ENCODE results near the gene CNTNAP1.

The CNTNAP1 gene

GRCh38 chr17:42670789-42671657, 11.3 kb upstream of the CNTNAP1 start:
- DNase-seq (ENCODE audit: low read depth) = no peak
- no peak for TF ChIP-seq POLR2A (IDR thresholded peaks at IDR 0.05; ENCODE audit: extremely low read depth, insufficient read length)
- no peak for TF ChIP-seq CTCF (IDR thresholded peaks at IDR 0.05; ENCODE audit: low read depth, low read length)
- TF ChIP-seq MYC (IDR thresholded peaks at IDR 0.05; ENCODE audit: low read depth, low read length) = no peak
- TF ChIP-seq MAX (IDR thresholded peaks at IDR 0.05; ENCODE audit: low read depth, low read length) = no peak
- H3K4me3 ChIP-seq (ENCODE audit: low read depth, low read length) = no peak overlapping the region

GRCh38 chr17:42672038-42672437, 10.3 kb upstream of the CNTNAP1 start:
- no peak for DNase-seq (ENCODE audit: low read depth)
- no peak for TF ChIP-seq MAX (IDR thresholded peaks at IDR 0.05; ENCODE audit: low read depth, low read length)
- TF ChIP-seq MYC (IDR thresholded peaks at IDR 0.05; ENCODE audit: low read depth, low read length) = no peak
- no peak for TF ChIP-seq CTCF (IDR thresholded peaks at IDR 0.05; ENCODE audit: low read depth, low read length)
- TF ChIP-seq POLR2A (IDR thresholded peaks at IDR 0.05; ENCODE audit: extremely low read depth, insufficient read length) = no peak

GRCh38 chr17:42673266-42673884, 9.0 kb upstream of the CNTNAP1 start:
- H3K4me3 ChIP-seq (ENCODE audit: low read depth, low read length) = no peak overlapping the region
- DNase-seq (ENCODE audit: low read depth) = peak; percentile 12
- no peak for TF ChIP-seq MYC (IDR thresholded peaks at IDR 0.05; ENCODE audit: low read depth, low read length)
- no peak for TF ChIP-seq POLR2A (IDR thresholded peaks at IDR 0.05; ENCODE audit: extremely low read depth, insufficient read length)
- TF ChIP-seq CTCF (IDR thresholded peaks at IDR 0.05; ENCODE audit: low read depth, low read length) = no peak

More at GRCh38 chr17:42672038-42672437, 10.3 kb upstream of the CNTNAP1 start:
- H3K4me3 ChIP-seq (ENCODE audit: low read depth, low read length) = no peak overlapping the region

- DNase-seq (ENCODE audit: low read depth) = peak; percentile 77
- TF ChIP-seq CTCF (IDR thresholded peaks at IDR 0.05; ENCODE audit: low read depth, low read length) (peak; percentile 55), POLR2A (IDR thresholded peaks at IDR 0.05; ENCODE audit: extremely low read depth, insufficient read length) (no peak), MAX (IDR thresholded peaks at IDR 0.05; ENCODE audit: low read depth, low read length) (no peak), MYC (IDR thresholded peaks at IDR 0.05; ENCODE audit: low read depth, low read length) (no peak)
- peak overlapping the region; percentile 36 for H3K4me3 ChIP-seq (ENCODE audit: low read depth, low read length)
Observed at GRCh38 chr17:42673885-42674754, 8.2 kb upstream of the CNTNAP1 start.

GRCh38 chr17:42674755-42675347, 7.5 kb upstream of the CNTNAP1 start:
- TF ChIP-seq MYC (IDR thresholded peaks at IDR 0.05; ENCODE audit: low read depth, low read length) (no peak), CTCF (IDR thresholded peaks at IDR 0.05; ENCODE audit: low read depth, low read length) (no peak), POLR2A (IDR thresholded peaks at IDR 0.05; ENCODE audit: extremely low read depth, insufficient read length) (no peak), MAX (IDR thresholded peaks at IDR 0.05; ENCODE audit: low read depth, low read length) (no peak)
- H3K4me3 ChIP-seq (ENCODE audit: low read depth, low read length) = peak overlapping the region; percentile 77
- DNase-seq (ENCODE audit: low read depth) = peak; percentile 24

Measured in NB4 (cell line).